GM19193 (cell line): ENCODE measurements around the gene MEIS2.
A peak's percentile ranks its signal among the peaks of the same experiment; 100 is the strongest.

ENCODE experiments used
- POLR2A ChIP-seq: IDR thresholded peaks from 4 replicates; pipeline ENCODE4 v1.6.1; 2011; ENCODE audit not compliant: insufficient read depth, insufficient read length; ENCODE audit errors: extremely low read depth

The MEIS2 gene

GRCh38 chr15:37100109-37100965, at the start of gene MEIS2:
Gene MEIS2 (minus strand): TSS chr15:37100549. CDS start chr15:37099466, 1,083 bp downstream.
- peak; percentile 61 for TF ChIP-seq POLR2A

- no peak for TF ChIP-seq POLR2A
Measured at GRCh38 chr15:37149146-37149545, 48.8 kb upstream of the MEIS2 start.

- no peak for TF ChIP-seq POLR2A
Measured at GRCh38 chr15:37148714-37149113, 48.4 kb upstream of the MEIS2 start.

- TF ChIP-seq POLR2A, result no peak
Measured at GRCh38 chr15:37143351-37143750, 43.0 kb upstream of the MEIS2 start.

- no peak for TF ChIP-seq POLR2A
Measured at GRCh38 chr15:37142371-37142770, 42.0 kb upstream of the MEIS2 start.

GRCh38 chr15:37140531-37141058, 40.2 kb upstream of the MEIS2 start:
- no peak for TF ChIP-seq POLR2A

GRCh38 chr15:37138591-37139215, 38.4 kb upstream of the MEIS2 start:
- no peak for TF ChIP-seq POLR2A

- no peak for TF ChIP-seq POLR2A
Measured at GRCh38 chr15:37137221-37137620, 36.9 kb upstream of the MEIS2 start.

GRCh38 chr15:37136666-37137065, 36.3 kb upstream of the MEIS2 start:
- TF ChIP-seq POLR2A, result no peak

GRCh38 chr15:37135225-37135624, 34.9 kb upstream of the MEIS2 start:
- TF ChIP-seq POLR2A, result no peak

GRCh38 chr15:37134699-37135131, 34.4 kb upstream of the MEIS2 start:
- no peak for TF ChIP-seq POLR2A

GRCh38 chr15:37134244-37134643, 33.9 kb upstream of the MEIS2 start:
- TF ChIP-seq POLR2A, result no peak

GRCh38 chr15:37133602-37134001, 33.3 kb upstream of the MEIS2 start:
- TF ChIP-seq POLR2A, result no peak

GRCh38 chr15:37132826-37133417, 32.6 kb upstream of the MEIS2 start:
- no peak for TF ChIP-seq POLR2A

GRCh38 chr15:37131621-37132020, 31.3 kb upstream of the MEIS2 start:
- no peak for TF ChIP-seq POLR2A

- TF ChIP-seq POLR2A, result no peak
Measured at GRCh38 chr15:37130356-37130755, 30.0 kb upstream of the MEIS2 start.

- no peak for TF ChIP-seq POLR2A
Measured at GRCh38 chr15:37125143-37125542, 24.8 kb upstream of the MEIS2 start.
